ENCODE measurements around the gene NDUFAB1. TPM values are rescaled to one million over a fixed set of nuclear protein-coding genes. Genes with fewer than 3 reads are reported as not detected.

The NDUFAB1 gene
- total RNA-seq, 1 experiment from 2014 or later = 189 TPM

- TF ChIP-seq SMAD4 (CRISPR knock-in tag; IDR thresholded peaks at IDR 0.05) (0 out of 2 replicates have a peak, but pooled peaks have one; percentile 61), TP53 (CRISPR knock-in tag; IDR thresholded peaks at IDR 0.05) (no peak), E2F4 (CRISPR knock-in tag; IDR thresholded peaks at IDR 0.05; ENCODE audit: borderline replicate concordance, low read depth) (no peak; the same call in 1 of the 2 replicates), NFATC4 (CRISPR knock-in tag; IDR thresholded peaks at IDR 0.05) (0 out of 2 replicates have a peak, but pooled peaks have one; percentile 32), USF1 (CRISPR knock-in tag; IDR thresholded peaks at IDR 0.05) (peak; percentile 93), JAZF1 (CRISPR knock-in tag; IDR thresholded peaks at IDR 0.05) (no peak), ZNF423 (CRISPR knock-in tag; IDR thresholded peaks at IDR 0.05) (peak; percentile 100), SOX15 (CRISPR knock-in tag; IDR thresholded peaks at IDR 0.05) (no peak), ZNF232 (CRISPR knock-in tag; IDR thresholded peaks at IDR 0.05) (0 out of 2 replicates have a peak, but pooled peaks have one; percentile 57), E2F1 (CRISPR knock-in tag; IDR thresholded peaks at IDR 0.05) (0 out of 2 replicates have a peak, but pooled peaks have one; percentile 26), ERG (CRISPR knock-in tag; IDR thresholded peaks at IDR 0.05) (peak; percentile 65; the same call in 1 of the 2 replicates), ESRRA (CRISPR knock-in tag; IDR thresholded peaks at IDR 0.05; ENCODE audit: borderline replicate concordance) (peak; percentile 30; the same call in 1 of the 2 replicates), CDX4 (CRISPR knock-in tag; IDR thresholded peaks at IDR 0.05; ENCODE audit: borderline replicate concordance) (no peak)
- TF ChIP-seq, protein P1, sequence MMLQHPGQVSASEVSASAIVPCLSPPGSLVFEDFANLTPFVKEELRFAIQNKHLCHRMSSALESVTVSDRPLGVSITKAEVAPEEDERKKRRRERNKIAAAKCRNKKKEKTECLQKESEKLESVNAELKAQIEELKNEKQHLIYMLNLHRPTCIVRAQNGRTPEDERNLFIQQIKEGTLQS (CRISPR knock-in tag; conservative IDR thresholded peaks at IDR 0.05) = no peak
- TF ChIP-seq, protein P2, sequence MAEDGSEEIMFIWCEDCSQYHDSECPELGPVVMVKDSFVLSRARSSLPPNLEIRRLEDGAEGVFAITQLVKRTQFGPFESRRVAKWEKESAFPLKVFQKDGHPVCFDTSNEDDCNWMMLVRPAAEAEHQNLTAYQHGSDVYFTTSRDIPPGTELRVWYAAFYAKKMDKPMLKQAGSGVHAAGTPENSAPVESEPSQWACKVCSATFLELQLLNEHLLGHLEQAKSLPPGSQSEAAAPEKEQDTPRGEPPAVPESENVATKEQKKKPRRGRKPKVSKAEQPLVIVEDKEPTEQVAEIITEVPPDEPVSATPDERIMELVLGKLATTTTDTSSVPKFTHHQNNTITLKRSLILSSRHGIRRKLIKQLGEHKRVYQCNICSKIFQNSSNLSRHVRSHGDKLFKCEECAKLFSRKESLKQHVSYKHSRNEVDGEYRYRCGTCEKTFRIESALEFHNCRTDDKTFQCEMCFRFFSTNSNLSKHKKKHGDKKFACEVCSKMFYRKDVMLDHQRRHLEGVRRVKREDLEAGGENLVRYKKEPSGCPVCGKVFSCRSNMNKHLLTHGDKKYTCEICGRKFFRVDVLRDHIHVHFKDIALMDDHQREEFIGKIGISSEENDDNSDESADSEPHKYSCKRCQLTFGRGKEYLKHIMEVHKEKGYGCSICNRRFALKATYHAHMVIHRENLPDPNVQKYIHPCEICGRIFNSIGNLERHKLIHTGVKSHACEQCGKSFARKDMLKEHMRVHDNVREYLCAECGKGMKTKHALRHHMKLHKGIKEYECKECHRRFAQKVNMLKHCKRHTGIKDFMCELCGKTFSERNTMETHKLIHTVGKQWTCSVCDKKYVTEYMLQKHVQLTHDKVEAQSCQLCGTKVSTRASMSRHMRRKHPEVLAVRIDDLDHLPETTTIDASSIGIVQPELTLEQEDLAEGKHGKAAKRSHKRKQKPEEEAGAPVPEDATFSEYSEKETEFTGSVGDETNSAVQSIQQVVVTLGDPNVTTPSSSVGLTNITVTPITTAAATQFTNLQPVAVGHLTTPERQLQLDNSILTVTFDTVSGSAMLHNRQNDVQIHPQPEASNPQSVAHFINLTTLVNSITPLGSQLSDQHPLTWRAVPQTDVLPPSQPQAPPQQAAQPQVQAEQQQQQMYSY (CRISPR knock-in tag; IDR thresholded peaks at IDR 0.05) = peak; percentile 56
Measured at GRCh38 chr16:23556881-23557778, 39.0 kb downstream of the NDUFAB1 start, which contains the start of the genes EARS2 and UBFD1 (continued).

GRCh38 chr16:23554536-23554935 lies 41.6 kb downstream of the NDUFAB1 start:
- DNase-seq (ENCODE audit: low spot score) = no peak
- H3K4me3 Mint-ChIP-seq = no peak overlapping the region
- no peak for ATAC-seq
- H3K36me3 Mint-ChIP-seq = peaks cover 40% of the 10 kb centered on the region
- POLR2A ChIA-PET = no interaction called here
- H3K27ac Mint-ChIP-seq = peak overlapping the region; percentile 79
- H3K27me3 Mint-ChIP-seq (ENCODE audit: low read depth) = no peaks in the 10 kb centered on the region
- CTCF ChIA-PET = no interaction called here
- H3K9me3 Mint-ChIP-seq = no peaks in the 10 kb centered on the region
- peaks cover 18% of the 10 kb centered on the region for H3K4me1 Mint-ChIP-seq
- TF ChIP-seq ZNF138 (CRISPR knock-in tag; conservative IDR thresholded peaks at IDR 0.05) (no peak), ZMAT4 (CRISPR knock-in tag; IDR thresholded peaks at IDR 0.05) (no peak)
- TF ChIP-seq, protein P3, sequence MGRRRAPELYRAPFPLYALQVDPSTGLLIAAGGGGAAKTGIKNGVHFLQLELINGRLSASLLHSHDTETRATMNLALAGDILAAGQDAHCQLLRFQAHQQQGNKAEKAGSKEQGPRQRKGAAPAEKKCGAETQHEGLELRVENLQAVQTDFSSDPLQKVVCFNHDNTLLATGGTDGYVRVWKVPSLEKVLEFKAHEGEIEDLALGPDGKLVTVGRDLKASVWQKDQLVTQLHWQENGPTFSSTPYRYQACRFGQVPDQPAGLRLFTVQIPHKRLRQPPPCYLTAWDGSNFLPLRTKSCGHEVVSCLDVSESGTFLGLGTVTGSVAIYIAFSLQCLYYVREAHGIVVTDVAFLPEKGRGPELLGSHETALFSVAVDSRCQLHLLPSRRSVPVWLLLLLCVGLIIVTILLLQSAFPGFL (CRISPR knock-in tag; IDR thresholded peaks at IDR 0.05; ENCODE audit: borderline replicate concordance) = no peak
- TF ChIP-seq, protein P4, sequence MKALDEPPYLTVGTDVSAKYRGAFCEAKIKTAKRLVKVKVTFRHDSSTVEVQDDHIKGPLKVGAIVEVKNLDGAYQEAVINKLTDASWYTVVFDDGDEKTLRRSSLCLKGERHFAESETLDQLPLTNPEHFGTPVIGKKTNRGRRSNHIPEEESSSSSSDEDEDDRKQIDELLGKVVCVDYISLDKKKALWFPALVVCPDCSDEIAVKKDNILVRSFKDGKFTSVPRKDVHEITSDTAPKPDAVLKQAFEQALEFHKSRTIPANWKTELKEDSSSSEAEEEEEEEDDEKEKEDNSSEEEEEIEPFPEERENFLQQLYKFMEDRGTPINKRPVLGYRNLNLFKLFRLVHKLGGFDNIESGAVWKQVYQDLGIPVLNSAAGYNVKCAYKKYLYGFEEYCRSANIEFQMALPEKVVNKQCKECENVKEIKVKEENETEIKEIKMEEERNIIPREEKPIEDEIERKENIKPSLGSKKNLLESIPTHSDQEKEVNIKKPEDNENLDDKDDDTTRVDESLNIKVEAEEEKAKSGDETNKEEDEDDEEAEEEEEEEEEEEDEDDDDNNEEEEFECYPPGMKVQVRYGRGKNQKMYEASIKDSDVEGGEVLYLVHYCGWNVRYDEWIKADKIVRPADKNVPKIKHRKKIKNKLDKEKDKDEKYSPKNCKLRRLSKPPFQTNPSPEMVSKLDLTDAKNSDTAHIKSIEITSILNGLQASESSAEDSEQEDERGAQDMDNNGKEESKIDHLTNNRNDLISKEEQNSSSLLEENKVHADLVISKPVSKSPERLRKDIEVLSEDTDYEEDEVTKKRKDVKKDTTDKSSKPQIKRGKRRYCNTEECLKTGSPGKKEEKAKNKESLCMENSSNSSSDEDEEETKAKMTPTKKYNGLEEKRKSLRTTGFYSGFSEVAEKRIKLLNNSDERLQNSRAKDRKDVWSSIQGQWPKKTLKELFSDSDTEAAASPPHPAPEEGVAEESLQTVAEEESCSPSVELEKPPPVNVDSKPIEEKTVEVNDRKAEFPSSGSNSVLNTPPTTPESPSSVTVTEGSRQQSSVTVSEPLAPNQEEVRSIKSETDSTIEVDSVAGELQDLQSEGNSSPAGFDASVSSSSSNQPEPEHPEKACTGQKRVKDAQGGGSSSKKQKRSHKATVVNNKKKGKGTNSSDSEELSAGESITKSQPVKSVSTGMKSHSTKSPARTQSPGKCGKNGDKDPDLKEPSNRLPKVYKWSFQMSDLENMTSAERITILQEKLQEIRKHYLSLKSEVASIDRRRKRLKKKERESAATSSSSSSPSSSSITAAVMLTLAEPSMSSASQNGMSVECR (CRISPR knock-in tag; IDR thresholded peaks at IDR 0.05; ENCODE audit: borderline replicate concordance) = no peak

All from WTC11 (cell line).